NCI-H446 (cell line): ENCODE data around the gene FAM9C.
"Not testable (repeated sequence)": the region's sequence is repeated elsewhere in the genome, so short reads cannot be mapped to it uniquely, and the experiment has no call there.

Experiments used
- DNase-seq, 2 experiments: peaks; one replicate each; lab custom pipeline; 2025; lab: John Stamatoyannopoulos, UW

Gene FAM9C

GRCh38 chrX:13044441-13044840 lies at the start of gene FAM9C:
Gene FAM9C (minus strand): TSS chrX:13044620. CDS start chrX:13043789, 831 bp downstream.
- no peak for DNase-seq

GRCh38 chrX:13093529-13094140 lies 49.2 kb upstream of the FAM9C start:
- DNase-seq, result no peak

GRCh38 chrX:13092455-13092941 lies 48.1 kb upstream of the FAM9C start:
- no peak for DNase-seq

- no peak for DNase-seq
Measured at GRCh38 chrX:13091111-13091765, 46.8 kb upstream of the FAM9C start.

- no peak for DNase-seq
Measured at GRCh38 chrX:13090339-13091110, 46.1 kb upstream of the FAM9C start.

- no peak for DNase-seq
Measured at GRCh38 chrX:13090027-13090338, 45.6 kb upstream of the FAM9C start.

GRCh38 chrX:13088156-13088487 lies 43.7 kb upstream of the FAM9C start:
- DNase-seq, result no peak

- DNase-seq, result no peak
Measured at GRCh38 chrX:13087322-13088155, 43.1 kb upstream of the FAM9C start.

- DNase-seq, result not testable (repeated sequence)
Measured at GRCh38 chrX:13086793-13087321, 42.4 kb upstream of the FAM9C start.

GRCh38 chrX:13086076-13086475 lies 41.7 kb upstream of the FAM9C start:
- no peak for DNase-seq

GRCh38 chrX:13085526-13085925 lies 41.1 kb upstream of the FAM9C start:
- no peak for DNase-seq

- no peak for DNase-seq
Measured at GRCh38 chrX:13084611-13085010, 40.2 kb upstream of the FAM9C start.

- not testable (repeated sequence) for DNase-seq
Measured at GRCh38 chrX:13083755-13084326, 39.4 kb upstream of the FAM9C start.

GRCh38 chrX:13082206-13083065 lies 38.0 kb upstream of the FAM9C start:
- no peak for DNase-seq

- DNase-seq, result no peak
Measured at GRCh38 chrX:13081395-13082205, 37.2 kb upstream of the FAM9C start.

GRCh38 chrX:13080128-13080795 lies 35.8 kb upstream of the FAM9C start:
- DNase-seq, result no peak

GRCh38 chrX:13078739-13079444 lies 34.5 kb upstream of the FAM9C start:
- no peak for DNase-seq

GRCh38 chrX:13077168-13077567 lies 32.7 kb upstream of the FAM9C start:
- no peak for DNase-seq
